CD4-positive, alpha-beta memory T cell (primary cell): Measurements from ENCODE around the gene DOK5. TPM values are rescaled to one million over a fixed set of nuclear protein-coding genes. Genes with fewer than 3 reads are reported as not detected.

ENCODE experiments used
- CTCF ChIA-PET: fragments of 350-600 bp; sonication (Branson Sonifier 250); formaldehyde crosslinking; loops from one replicate; lab custom pipeline; 2021; ENCODE audit warnings: inconsistent platforms; ENCODE audit not compliant: partially characterized antibody; lab: Charles Lee
- POLR2A ChIA-PET: fragments of 350-600 bp; sonication (Branson Sonifier 250); formaldehyde crosslinking; loops from one replicate; lab custom pipeline; 2021; ENCODE audit not compliant: partially characterized antibody; lab: Charles Lee
- DNase-seq, 5 donors: peaks; one replicate each; pipeline versions ENCODE4 v3.0.0 to v3.0.0-alpha.2; 2020 to 2022; ENCODE audit warnings: mixed read lengths in 1 of 5
- H3K27ac ChIP-seq: one replicate; pipeline ENCODE4 v1.7.0; 2013; ENCODE audit warnings: low read depth, low read length
- H3K27me3 ChIP-seq: 2 replicates; pipeline ENCODE4 v1.7.0; 2013; ENCODE audit warnings: mild to moderate bottlenecking, low read length, moderate library complexity; ENCODE audit not compliant: insufficient read depth
- H3K36me3 ChIP-seq: 2 replicates; pipeline ENCODE4 v1.7.0; 2013; ENCODE audit warnings: mild to moderate bottlenecking, low read length, moderate library complexity; ENCODE audit not compliant: insufficient read depth
- H3K4me1 ChIP-seq: 2 replicates; pipeline ENCODE4 v1.7.0; 2013; ENCODE audit warnings: mild to moderate bottlenecking, low read length, moderate library complexity; ENCODE audit not compliant: insufficient read depth
- H3K4me3 ChIP-seq, 2 donors: one replicate each; pipeline ENCODE4 v1.7.0; 2013; ENCODE audit warnings: low read length in 2 of 2, mild to moderate bottlenecking in 1 of 2
- H3K9me3 ChIP-seq, 2 donors: one replicate each; pipeline ENCODE4 v1.7.0; 2013; ENCODE audit warnings: low read length in 2 of 2, control low read depth in 1 of 2; ENCODE audit not compliant: control insufficient read depth in 1 of 2
- H3K27ac Mint-ChIP-seq, 7 donors: one replicate each; pipeline ENCODE4 v1.8.0; 2020 to 2021; ENCODE audit warnings: mixed read lengths in 7 of 7, mild to moderate bottlenecking in 6 of 7, inconsistent platforms in 3 of 7, moderate library complexity in 3 of 7
- H3K27me3 Mint-ChIP-seq, 2 donors: one replicate each; pipeline ENCODE4 v1.8.0; 2020 to 2021; ENCODE audit warnings: mixed read lengths in 2 of 2
- H3K36me3 Mint-ChIP-seq, 2 donors: one replicate each; pipeline ENCODE4 v1.8.0; 2020 to 2021; ENCODE audit warnings: mixed read lengths in 2 of 2, inconsistent platforms in 1 of 2, mild to moderate bottlenecking in 1 of 2
- H3K4me1 Mint-ChIP-seq, 4 donors: one replicate each; pipeline ENCODE4 v1.8.0; 2020 to 2021; ENCODE audit warnings: mixed read lengths in 4 of 4, mild to moderate bottlenecking in 1 of 4
- H3K4me3 Mint-ChIP-seq, 8 donors: one replicate each; pipeline ENCODE4 v1.8.0; 2020 to 2021; ENCODE audit warnings: mixed read lengths in 8 of 8, mild to moderate bottlenecking in 7 of 8, moderate library complexity in 6 of 8, inconsistent platforms in 3 of 8
- H3K9me3 Mint-ChIP-seq, 8 donors: one replicate each; pipeline ENCODE4 v1.8.0; 2020 to 2021; ENCODE audit warnings: mixed read lengths in 8 of 8, mild to moderate bottlenecking in 5 of 8, inconsistent platforms in 3 of 8, moderate library complexity in 1 of 8
- intact Hi-C: fragments of 100-400 bp; cut with micrococcal nuclease; formaldehyde crosslinking; loops from one replicate; pipeline ENCODE4 v1.15.1; 2023
- polyA plus RNA-seq, 2 donors: library from polyadenylated mRNA; unstranded; fragments of 300-500 nt; fragmentation: Illumina TruSeq; gene quantifications; one replicate each; pipeline ENCODE4 v1.2.3, GENCODE V29; 2021
- total RNA-seq, 2 experiments: library from RNA; stranded (reverse); gene quantifications; one replicate each; pipeline ENCODE4 v1.2.3, GENCODE V29; 2021

Gene DOK5
- total and polyA plus RNA-seq, 4 experiments from 2014 or later: not detected

DNA sequence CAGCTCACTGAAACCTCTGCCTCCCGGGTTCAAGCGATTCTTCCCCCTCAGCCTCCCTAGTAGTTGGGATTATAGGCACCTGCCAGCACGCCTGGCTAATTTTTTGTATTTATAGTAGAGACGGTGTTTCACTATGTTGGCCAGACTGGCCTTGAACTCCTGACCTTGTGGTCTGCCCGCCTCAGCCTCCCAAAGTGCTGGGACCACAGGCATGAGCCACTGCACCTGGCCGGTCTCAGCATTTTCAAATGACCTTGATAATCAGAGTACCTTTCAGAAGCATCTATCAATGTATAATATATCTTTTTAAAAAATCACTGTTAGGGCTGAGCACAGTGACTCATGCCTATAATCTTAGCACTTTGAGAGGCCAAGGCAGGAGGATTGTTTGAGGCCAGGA, 143.0 kb downstream of the DOK5 start:
- Mint-ChIP-seq H3K4me1 (no peaks in the 10 kb centered on the region), H3K27me3 (peaks cover 0 to 7% of the 10 kb centered on the region in 2 donors), H3K9me3 (peaks cover 0 to 7% (median 0%) of the 10 kb centered on the region in 8 donors), H3K4me3 (no peak overlapping the region), H3K27ac (no peak overlapping the region), H3K36me3 (no peaks in the 10 kb centered on the region)
- Histone ChIP-seq H3K9me3 (no peaks in the 10 kb centered on the region), H3K27ac (no peak overlapping the region), H3K36me3 (no peaks in the 10 kb centered on the region), H3K4me3 (no peak overlapping the region), H3K4me1 (no peaks in the 10 kb centered on the region), H3K27me3 (no peaks in the 10 kb centered on the region)
- DNase-seq: no peak
- CTCF ChIA-PET: no interaction called here
- intact Hi-C loops: no loop called here
- POLR2A ChIA-PET: no interaction called here

DNA sequence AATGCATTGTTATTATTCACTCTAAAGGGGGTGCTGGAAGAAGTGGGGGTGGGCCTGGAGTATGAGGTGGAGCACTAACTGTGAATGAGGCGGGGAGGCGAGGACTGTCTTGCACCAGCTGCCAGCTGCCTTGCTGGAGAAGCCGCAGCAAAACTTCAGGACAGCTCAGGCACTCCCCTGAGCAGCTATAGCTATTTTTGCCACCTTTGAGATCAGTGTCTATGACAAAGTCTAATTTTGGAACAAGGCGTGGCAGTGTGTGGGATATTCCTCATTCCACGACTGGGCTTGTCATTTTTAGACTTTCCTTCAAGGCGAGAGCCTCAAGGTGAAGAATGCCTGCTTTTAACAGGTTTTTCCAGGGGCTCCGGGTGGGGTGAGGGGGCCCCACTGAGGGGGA, 143.8 kb downstream of the DOK5 start:
- H3K27ac ChIP-seq: no peak overlapping the region
- ChIA-PET POLR2A (no interaction called here), CTCF (no interaction called here)
- H3K4me1 ChIP-seq: no peaks in the 10 kb centered on the region
- Mint-ChIP-seq H3K9me3 (peaks cover 0 to 7% (median 0%) of the 10 kb centered on the region in 8 donors), H3K27ac (no peak overlapping the region), H3K36me3 (no peaks in the 10 kb centered on the region), H3K27me3 (peaks cover 0 to 7% of the 10 kb centered on the region in 2 donors), H3K4me1 (no peaks in the 10 kb centered on the region), H3K4me3 (no peak overlapping the region)
- no peaks in the 10 kb centered on the region for H3K36me3 ChIP-seq
- intact Hi-C loops: no loop called here
- H3K4me3 ChIP-seq: no peak overlapping the region
- H3K27me3 ChIP-seq: no peaks in the 10 kb centered on the region
- DNase-seq: no peak
- no peaks in the 10 kb centered on the region for H3K9me3 ChIP-seq

DNA sequence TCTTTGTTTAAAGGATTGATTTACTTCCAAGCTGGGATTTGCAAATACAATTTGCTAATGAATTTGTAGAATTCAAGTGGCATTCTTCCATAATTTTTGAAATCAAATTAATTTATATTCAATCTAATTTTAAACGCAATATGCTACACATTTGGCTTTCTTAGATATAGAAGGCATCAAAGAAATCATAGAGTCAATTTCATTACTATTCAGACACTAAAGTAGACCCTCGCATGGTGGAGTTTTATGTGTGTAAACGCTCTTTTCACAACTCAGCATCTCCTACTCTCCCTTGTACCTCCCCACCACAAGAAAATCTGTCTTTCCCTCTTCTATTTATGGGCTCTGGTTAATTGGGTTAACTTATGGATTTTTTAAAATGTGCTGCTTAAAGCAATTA, 144.3 kb downstream of the DOK5 start:
- CTCF ChIA-PET: no interaction called here
- H3K36me3 ChIP-seq: no peaks in the 10 kb centered on the region
- no peaks in the 10 kb centered on the region for H3K4me1 ChIP-seq
- no peaks in the 10 kb centered on the region for H3K27me3 ChIP-seq
- intact Hi-C loops: no loop called here
- Mint-ChIP-seq H3K9me3 (peaks cover 0 to 7% (median 0%) of the 10 kb centered on the region in 8 donors), H3K36me3 (no peaks in the 10 kb centered on the region), H3K4me3 (no peak overlapping the region), H3K27me3 (peaks cover 0 to 7% of the 10 kb centered on the region in 2 donors), H3K4me1 (no peaks in the 10 kb centered on the region), H3K27ac (no peak overlapping the region)
- H3K4me3 ChIP-seq: no peak overlapping the region
- POLR2A ChIA-PET: no interaction called here
- no peak overlapping the region for H3K27ac ChIP-seq
- no peaks in the 10 kb centered on the region for H3K9me3 ChIP-seq
- no peak for DNase-seq

DNA sequence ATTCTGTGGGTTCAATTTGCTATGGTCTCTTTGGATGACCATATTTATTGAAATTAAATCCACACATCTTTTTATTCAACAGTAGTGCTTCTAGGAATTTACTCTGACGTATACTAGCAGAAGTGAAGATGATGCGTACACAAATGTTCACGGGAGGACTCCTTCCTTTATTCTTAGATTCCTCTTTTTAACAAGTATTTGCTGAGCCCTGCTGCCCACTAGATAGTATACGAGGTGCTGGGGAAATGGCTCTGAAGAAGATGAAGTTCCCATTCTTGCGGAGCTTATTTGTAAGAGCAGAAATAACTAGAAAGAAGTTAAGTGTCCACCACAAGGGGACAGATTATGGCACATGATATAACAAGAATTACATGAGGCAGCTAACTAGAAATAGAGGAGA, 145.2 kb downstream of the DOK5 start:
- Mint-ChIP-seq H3K27ac (no peak overlapping the region), H3K27me3 (peaks cover 0 to 7% of the 10 kb centered on the region in 2 donors), H3K4me1 (no peaks in the 10 kb centered on the region), H3K36me3 (no peaks in the 10 kb centered on the region), H3K9me3 (peaks cover 0 to 7% (median 0%) of the 10 kb centered on the region in 8 donors), H3K4me3 (no peak overlapping the region)
- Histone ChIP-seq H3K36me3 (no peaks in the 10 kb centered on the region), H3K9me3 (no peaks in the 10 kb centered on the region), H3K4me3 (no peak overlapping the region), H3K27me3 (no peaks in the 10 kb centered on the region), H3K27ac (no peak overlapping the region), H3K4me1 (no peaks in the 10 kb centered on the region)
- intact Hi-C loops: no loop called here
- ChIA-PET CTCF (no interaction called here), POLR2A (no interaction called here)
- no peak for DNase-seq

DNA sequence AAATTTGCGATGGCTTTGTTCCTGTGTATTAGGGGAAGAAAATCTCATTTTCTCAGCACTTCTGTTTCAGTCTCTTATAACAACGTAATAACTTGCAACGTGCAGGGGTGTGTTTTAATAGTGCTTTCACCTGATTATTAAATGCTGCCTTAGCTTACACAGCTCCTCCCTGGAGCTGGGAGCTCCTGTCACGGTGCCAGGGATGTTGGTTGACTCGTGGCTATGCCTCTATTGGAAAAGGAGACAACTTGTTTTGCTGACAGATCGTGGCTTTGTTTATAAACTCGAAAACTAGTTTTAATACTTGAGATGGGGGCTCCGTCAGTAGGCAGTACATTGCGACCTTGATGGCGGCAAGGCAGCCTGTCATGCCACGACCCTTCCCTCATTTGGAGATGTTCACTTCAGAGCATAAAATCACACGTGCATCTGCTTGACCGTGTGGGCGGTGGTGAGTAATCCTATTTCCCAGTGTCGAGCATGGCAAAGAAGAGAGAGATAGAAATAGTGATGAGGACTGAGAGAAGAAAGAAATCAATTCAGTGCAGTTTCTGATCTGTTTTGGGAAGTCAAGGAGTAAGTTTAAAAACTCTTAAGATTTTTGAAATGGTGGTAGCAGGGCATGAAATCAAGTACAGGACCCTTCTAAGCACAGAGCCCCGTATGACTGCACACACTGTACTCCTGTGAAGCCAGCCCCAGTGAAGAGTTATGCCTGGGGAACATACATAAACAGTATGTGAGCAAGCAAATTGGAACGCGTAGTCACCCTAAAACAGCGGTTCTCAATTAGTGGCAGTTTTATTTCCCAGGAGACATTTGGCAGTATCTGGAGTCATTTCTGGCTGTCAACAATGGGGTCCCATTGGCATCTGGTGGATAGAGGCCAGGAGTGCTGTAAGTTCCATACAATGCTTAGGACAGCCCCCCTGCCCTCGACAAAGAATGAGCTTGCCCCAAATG, 147.2 kb downstream of the DOK5 start:
- H3K4me3 ChIP-seq: no peak overlapping the region
- CTCF ChIA-PET: interaction anchor here (1.2 to 1.3 kb wide), 2 partner anchors 10 to 25 kb away, joined by 3 to 4 read pairs; no protein-coding TSS in a partner anchor
- H3K4me1 ChIP-seq: no peaks in the 10 kb centered on the region
- no peaks in the 10 kb centered on the region for H3K36me3 ChIP-seq
- Mint-ChIP-seq H3K27me3 (peaks cover 0 to 11% of the 10 kb centered on the region in 2 donors), H3K36me3 (no peaks in the 10 kb centered on the region), H3K4me1 (no peaks in the 10 kb centered on the region), H3K9me3 (peaks cover 0 to 3% (median 0%) of the 10 kb centered on the region in 8 donors), H3K4me3 (no peak overlapping the region), H3K27ac (no peak overlapping the region)
- no peaks in the 10 kb centered on the region for H3K9me3 ChIP-seq
- intact Hi-C loops: no loop called here
- DNase-seq: no peak
- no peaks in the 10 kb centered on the region for H3K27me3 ChIP-seq
- POLR2A ChIA-PET: no interaction called here
- no peak overlapping the region for H3K27ac ChIP-seq

GRCh38 chr20:54623991-54624569, 148.7 kb downstream of the DOK5 start:
- Mint-ChIP-seq H3K27me3 (peaks cover 0 to 15% of the 10 kb centered on the region in 2 donors), H3K36me3 (no peaks in the 10 kb centered on the region), H3K9me3 (peaks cover 0 to 3% (median 0%) of the 10 kb centered on the region in 8 donors), H3K4me3 (no peak overlapping the region), H3K27ac (no peak overlapping the region), H3K4me1 (no peaks in the 10 kb centered on the region)
- Histone ChIP-seq H3K9me3 (no peaks in the 10 kb centered on the region), H3K27me3 (no peaks in the 10 kb centered on the region), H3K4me1 (no peaks in the 10 kb centered on the region), H3K27ac (no peak overlapping the region), H3K4me3 (no peak overlapping the region), H3K36me3 (no peaks in the 10 kb centered on the region)
- intact Hi-C loops: no loop called here
- ChIA-PET POLR2A (no interaction called here), CTCF (no interaction called here)
- no peak for DNase-seq

GRCh38 chr20:54624706-54625390, 149.5 kb downstream of the DOK5 start:
- Mint-ChIP-seq H3K36me3 (no peaks in the 10 kb centered on the region), H3K9me3 (peaks cover 0 to 3% (median 0%) of the 10 kb centered on the region in 8 donors), H3K27ac (no peak overlapping the region), H3K4me3 (no peak overlapping the region), H3K4me1 (no peaks in the 10 kb centered on the region), H3K27me3 (peaks cover 0 to 17% of the 10 kb centered on the region in 2 donors)
- ChIA-PET POLR2A (no interaction called here), CTCF (no interaction called here)
- no peaks in the 10 kb centered on the region for H3K9me3 ChIP-seq
- no peak for DNase-seq
- no peaks in the 10 kb centered on the region for H3K27me3 ChIP-seq
- intact Hi-C loops: no loop called here
- H3K4me3 ChIP-seq: no peak overlapping the region
- no peaks in the 10 kb centered on the region for H3K36me3 ChIP-seq
- H3K4me1 ChIP-seq: no peaks in the 10 kb centered on the region
- H3K27ac ChIP-seq: no peak overlapping the region
